Measurements from ENCODE around the gene ULK4.

DNA sequence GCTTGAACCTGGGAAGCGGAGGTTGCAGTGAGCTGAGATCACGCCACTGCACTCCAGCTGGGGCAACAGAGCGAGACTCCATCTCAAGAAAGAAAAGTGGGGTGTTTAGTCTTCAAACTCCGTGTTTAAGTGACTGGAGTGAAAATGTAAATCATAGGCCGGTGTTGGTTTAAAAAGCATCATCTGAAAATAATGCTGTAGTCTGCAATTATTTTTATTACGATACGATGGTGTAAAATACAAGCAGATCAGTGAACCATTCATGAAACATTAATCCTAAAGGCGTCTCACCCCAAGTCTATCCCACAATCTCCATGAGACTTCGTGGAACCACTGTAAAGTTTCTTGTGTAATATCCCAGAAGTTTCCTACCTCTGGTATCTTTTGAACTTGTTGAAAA lies 756.3 kb downstream of the ULK4 start:
- TF ChIP-seq, protein P1, sequence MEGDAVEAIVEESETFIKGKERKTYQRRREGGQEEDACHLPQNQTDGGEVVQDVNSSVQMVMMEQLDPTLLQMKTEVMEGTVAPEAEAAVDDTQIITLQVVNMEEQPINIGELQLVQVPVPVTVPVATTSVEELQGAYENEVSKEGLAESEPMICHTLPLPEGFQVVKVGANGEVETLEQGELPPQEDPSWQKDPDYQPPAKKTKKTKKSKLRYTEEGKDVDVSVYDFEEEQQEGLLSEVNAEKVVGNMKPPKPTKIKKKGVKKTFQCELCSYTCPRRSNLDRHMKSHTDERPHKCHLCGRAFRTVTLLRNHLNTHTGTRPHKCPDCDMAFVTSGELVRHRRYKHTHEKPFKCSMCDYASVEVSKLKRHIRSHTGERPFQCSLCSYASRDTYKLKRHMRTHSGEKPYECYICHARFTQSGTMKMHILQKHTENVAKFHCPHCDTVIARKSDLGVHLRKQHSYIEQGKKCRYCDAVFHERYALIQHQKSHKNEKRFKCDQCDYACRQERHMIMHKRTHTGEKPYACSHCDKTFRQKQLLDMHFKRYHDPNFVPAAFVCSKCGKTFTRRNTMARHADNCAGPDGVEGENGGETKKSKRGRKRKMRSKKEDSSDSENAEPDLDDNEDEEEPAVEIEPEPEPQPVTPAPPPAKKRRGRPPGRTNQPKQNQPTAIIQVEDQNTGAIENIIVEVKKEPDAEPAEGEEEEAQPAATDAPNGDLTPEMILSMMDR (IDR thresholded peaks at IDR 0.05 in 8 of 11, conservative IDR thresholded peaks at IDR 0.05 in 3 of 11): no peak
- TF ChIP-seq POLR2AphosphoS5 (IDR thresholded peaks at IDR 0.05) (no peak), POLR2A (IDR thresholded peaks at IDR 0.05) (no peak)

Data from spleen (tissue), 7 donors.